Measurements from ENCODE around the gene C12orf60.

C12orf60 gene

DNA sequence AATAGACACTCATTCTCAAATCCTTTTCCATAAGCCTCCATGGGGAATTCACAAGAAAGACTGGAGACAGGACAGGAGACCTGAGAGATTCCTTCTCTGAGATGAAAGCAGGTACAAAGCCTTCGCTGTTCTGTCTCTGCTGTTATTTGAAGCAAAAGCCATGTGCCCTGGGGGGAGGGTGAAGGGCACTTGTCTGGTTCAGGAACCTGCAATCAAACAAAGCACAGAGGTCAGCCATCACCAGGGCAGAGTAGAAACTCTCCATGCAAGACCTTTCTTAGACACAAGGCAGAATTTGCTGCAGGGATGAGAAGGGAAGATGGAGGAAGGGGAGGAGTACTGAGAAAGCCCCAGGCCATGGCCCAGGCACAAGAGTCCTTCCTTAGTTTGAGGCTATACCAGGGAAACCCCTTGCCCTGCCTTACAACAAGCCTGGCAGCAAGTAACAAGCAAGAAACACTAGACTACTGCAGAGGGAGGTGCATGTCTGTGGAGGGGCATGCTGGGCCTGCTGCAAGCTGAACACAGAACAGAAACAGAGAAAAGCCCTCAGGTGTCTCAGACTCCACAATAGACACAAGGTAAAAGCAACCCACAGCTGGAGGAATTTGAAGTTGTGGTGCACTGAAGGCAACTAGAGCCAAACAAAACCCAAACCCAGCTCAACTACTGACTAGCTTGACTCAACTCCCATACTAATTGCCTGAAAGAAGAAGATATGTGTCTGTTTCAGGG lies 47.6 kb downstream of the C12orf60 start:
- no peak overlapping the region for H3K4me3 ChIP-seq (ENCODE audit: low read depth, low read length)
- DNase-seq (ENCODE audit: low read depth): peak; percentile 41
- TF ChIP-seq, protein P1, sequence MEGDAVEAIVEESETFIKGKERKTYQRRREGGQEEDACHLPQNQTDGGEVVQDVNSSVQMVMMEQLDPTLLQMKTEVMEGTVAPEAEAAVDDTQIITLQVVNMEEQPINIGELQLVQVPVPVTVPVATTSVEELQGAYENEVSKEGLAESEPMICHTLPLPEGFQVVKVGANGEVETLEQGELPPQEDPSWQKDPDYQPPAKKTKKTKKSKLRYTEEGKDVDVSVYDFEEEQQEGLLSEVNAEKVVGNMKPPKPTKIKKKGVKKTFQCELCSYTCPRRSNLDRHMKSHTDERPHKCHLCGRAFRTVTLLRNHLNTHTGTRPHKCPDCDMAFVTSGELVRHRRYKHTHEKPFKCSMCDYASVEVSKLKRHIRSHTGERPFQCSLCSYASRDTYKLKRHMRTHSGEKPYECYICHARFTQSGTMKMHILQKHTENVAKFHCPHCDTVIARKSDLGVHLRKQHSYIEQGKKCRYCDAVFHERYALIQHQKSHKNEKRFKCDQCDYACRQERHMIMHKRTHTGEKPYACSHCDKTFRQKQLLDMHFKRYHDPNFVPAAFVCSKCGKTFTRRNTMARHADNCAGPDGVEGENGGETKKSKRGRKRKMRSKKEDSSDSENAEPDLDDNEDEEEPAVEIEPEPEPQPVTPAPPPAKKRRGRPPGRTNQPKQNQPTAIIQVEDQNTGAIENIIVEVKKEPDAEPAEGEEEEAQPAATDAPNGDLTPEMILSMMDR (IDR thresholded peaks at IDR 0.05; ENCODE audit: low read depth, low read length, missing control alignments): no peak

DNA sequence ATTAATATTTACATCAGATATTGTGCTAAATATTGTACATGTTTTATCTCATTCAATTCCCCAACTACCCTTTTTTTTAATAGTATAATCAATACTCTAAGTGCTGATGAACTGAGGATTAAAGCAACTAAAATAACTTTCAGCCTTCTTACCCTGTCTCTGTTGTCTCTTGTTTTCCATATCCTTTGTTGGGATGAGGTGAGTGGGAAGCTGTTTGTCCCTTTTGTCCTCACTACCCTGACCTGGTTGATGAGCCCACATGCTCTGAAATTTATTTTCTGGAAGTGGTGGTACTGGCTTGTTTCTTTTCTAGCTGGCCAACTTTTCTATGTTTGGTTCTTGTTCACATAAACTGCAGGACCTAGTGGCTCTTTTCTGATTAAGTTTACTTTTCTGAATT lies 49.4 kb downstream of the C12orf60 start:
- no peak overlapping the region for H3K4me3 ChIP-seq (ENCODE audit: low read depth, low read length)
- TF ChIP-seq, protein P1 (IDR thresholded peaks at IDR 0.05; ENCODE audit: low read depth, low read length, missing control alignments): no peak
- no peak for DNase-seq (ENCODE audit: low read depth)

DNA sequence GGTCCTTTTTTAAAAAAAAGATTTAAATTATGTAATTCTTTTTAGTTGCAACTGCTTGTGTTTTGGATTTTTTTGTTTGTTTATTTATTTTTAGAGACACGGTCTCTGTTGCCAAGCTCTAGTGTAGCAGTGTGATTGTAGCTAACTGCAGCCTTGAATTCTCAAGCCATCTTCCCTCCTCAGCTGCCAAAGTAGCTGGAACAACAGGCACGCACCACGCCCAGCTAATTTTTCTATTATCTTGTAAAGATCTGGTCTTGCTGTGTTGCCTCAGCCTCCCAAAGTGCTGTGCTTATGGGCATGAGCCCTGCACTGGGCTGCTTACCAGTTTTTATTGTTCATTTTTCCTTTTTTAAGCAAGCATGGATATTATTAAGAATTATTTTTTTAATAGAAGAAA lies 50.5 kb downstream of the C12orf60 start:
- no peak overlapping the region for H3K4me3 ChIP-seq (ENCODE audit: low read depth, low read length)
- TF ChIP-seq, protein P1 (IDR thresholded peaks at IDR 0.05; ENCODE audit: low read depth, low read length, missing control alignments): no peak
- no peak for DNase-seq (ENCODE audit: low read depth)

DNA sequence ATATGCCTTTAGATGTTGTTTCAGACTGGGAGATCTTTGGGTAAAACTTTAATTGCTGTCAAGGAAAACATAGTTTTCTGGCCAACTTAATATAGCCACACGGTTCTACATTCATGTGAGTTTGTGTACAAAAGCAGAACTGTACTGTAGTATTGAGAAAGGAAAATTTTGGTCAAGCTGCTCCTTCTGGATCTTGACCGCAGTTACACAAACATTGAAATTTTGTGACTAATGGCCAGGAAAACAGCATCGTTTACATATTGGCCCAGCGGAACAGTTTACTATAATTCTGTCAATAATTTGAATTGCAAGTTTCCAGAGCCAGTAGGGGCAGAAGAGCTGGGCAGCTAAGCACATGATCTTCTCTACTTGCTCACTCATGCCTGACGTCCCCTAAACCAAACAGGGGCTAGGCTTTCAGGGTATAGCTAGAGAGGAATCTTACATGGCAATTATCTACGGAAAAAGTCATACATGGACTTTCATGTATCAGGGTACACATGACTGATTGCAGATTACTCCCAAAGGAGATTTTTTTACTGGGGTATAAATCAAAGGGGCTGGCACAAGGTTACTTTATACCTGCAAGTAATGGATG lies 51.2 kb downstream of the C12orf60 start:
- no peak for DNase-seq (ENCODE audit: low read depth)
- TF ChIP-seq, protein P1 (IDR thresholded peaks at IDR 0.05; ENCODE audit: low read depth, low read length, missing control alignments): no peak
- no peak overlapping the region for H3K4me3 ChIP-seq (ENCODE audit: low read depth, low read length)

DNA sequence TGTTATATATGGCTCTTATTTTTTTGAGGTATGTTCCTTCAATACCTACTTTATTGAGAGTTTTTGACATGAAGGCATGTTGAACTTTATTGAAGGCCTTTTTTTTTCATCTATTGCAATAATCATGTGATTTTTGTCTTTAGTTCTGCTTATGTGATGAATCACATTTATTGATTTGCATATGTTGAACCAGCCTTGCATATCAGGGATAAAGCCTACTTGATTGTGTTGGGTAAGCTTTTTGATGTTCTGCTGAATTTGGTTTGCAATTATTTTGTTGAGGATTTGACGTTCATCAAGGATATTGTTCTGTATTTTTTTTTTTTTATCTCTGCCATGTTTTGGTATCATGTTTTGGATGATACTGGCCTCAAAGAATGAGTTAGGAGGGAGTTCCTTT lies 55.0 kb downstream of the C12orf60 start:
- TF ChIP-seq, protein P1 (IDR thresholded peaks at IDR 0.05; ENCODE audit: low read depth, low read length, missing control alignments): no peak
- DNase-seq (ENCODE audit: low read depth): no peak
- no peak overlapping the region for H3K4me3 ChIP-seq (ENCODE audit: low read depth, low read length)

DNA sequence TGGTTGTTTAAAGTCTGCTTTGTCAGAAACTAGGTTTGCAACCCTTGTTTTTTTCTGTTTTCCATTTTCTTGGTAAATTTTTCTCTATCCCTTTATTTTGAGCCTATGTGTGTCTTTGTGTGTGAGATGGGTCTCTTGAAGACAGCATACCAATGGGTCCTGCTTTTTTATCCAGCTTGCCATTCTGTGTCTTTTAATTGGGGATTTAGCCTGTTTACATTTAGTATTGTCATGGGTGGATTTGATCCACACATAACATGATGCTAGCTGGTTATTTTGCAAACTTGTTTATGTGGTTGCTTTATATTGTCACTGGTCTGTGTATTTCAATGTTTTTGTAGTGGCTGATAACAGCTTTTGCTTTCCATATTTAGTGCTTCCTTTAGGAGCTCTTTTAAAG lies 57.0 kb downstream of the C12orf60 start:
- DNase-seq (ENCODE audit: low read depth): no peak

More for the DNA sequence above, 57.0 kb downstream of the C12orf60 start:
- TF ChIP-seq, protein P1 (IDR thresholded peaks at IDR 0.05; ENCODE audit: low read depth, low read length, missing control alignments): no peak
- H3K4me3 ChIP-seq (ENCODE audit: low read depth, low read length): no peak overlapping the region
